Kidney epithelial cell (primary cell): Measurements from ENCODE around the gene TBXAS1. TPM values are rescaled to one million over a fixed set of nuclear protein-coding genes. Genes with fewer than 3 reads are reported as not detected.
A peak's percentile ranks its signal among the peaks of the same experiment; 100 is the strongest.

Experiments used
- DNase-seq: peaks from one replicate; pipeline ENCODE4 v3.0.0-alpha.2; 2010; ENCODE audit warnings: low read depth
- H3K27me3 ChIP-seq: 2 replicates; pipeline ENCODE4 v1.6.0; 2011; ENCODE audit warnings: low read length; ENCODE audit not compliant: control insufficient read depth, insufficient read depth
- H3K36me3 ChIP-seq: 2 replicates; pipeline ENCODE4 v1.5.1; 2011; ENCODE audit warnings: low read length; ENCODE audit not compliant: control insufficient read depth, insufficient read depth
- H3K4me3 ChIP-seq: 2 replicates; pipeline ENCODE4 v1.5.1; 2011; ENCODE audit warnings: low read depth, mild to moderate bottlenecking, control low read depth, low read length
- total RNA-seq: library from RNA; depleted of rRNA; stranded (reverse); fragments of >200 nt; gene quantifications from 2 replicates; pipeline ENCODE4 v1.2.3, GENCODE V29; 2015
- TF ChIP-seq, protein P1 (sequence below): IDR thresholded peaks from 2 replicates; pipeline ENCODE4 v1.5.1; 2011; ENCODE audit warnings: mild to moderate bottlenecking, moderate library complexity, low read length, control low read depth, inconsistent platforms; ENCODE audit not compliant: insufficient read depth, poor library complexity, severe bottlenecking

TBXAS1 gene
- total RNA-seq, 1 donor from 2014 or later = 7.8 TPM

- Histone ChIP-seq H3K27me3 (no peaks in the 10 kb centered on the region), H3K4me3 (no peak overlapping the region), H3K36me3 (no peaks in the 10 kb centered on the region)
- DNase-seq = no peak
- TF ChIP-seq, protein P1, sequence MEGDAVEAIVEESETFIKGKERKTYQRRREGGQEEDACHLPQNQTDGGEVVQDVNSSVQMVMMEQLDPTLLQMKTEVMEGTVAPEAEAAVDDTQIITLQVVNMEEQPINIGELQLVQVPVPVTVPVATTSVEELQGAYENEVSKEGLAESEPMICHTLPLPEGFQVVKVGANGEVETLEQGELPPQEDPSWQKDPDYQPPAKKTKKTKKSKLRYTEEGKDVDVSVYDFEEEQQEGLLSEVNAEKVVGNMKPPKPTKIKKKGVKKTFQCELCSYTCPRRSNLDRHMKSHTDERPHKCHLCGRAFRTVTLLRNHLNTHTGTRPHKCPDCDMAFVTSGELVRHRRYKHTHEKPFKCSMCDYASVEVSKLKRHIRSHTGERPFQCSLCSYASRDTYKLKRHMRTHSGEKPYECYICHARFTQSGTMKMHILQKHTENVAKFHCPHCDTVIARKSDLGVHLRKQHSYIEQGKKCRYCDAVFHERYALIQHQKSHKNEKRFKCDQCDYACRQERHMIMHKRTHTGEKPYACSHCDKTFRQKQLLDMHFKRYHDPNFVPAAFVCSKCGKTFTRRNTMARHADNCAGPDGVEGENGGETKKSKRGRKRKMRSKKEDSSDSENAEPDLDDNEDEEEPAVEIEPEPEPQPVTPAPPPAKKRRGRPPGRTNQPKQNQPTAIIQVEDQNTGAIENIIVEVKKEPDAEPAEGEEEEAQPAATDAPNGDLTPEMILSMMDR = no peak
Observed at GRCh38 chr7:139999516-139999915, 170.5 kb downstream of the TBXAS1 start.

DNA sequence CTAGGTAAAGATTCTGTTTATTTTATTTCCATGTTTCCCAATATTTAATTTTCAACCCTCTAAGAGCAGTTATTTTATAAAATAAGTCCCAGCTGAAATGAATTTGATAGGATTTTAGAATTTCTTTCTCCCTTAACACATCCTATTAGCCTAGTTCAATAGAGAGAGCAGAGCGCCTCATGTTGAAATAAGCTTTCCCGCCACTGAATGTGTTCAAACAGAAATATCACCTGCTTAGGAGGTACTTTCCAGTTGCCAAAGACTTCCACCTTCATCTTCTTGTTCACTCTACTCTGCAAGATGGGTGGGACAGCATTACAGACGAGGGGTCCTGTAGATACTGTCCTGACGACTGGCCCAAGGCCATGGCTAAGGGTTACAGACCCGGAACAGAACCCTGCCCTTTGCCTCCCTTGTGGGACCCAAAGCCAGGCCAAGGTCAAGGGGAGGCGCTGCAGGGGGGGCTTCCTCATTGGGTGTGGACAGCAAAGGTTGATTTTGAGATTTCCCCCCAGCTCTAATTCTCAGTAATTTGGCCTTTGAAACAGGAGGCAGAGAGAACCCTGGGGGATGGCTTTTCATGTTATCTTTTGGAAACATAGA lies 171.7 kb downstream of the TBXAS1 start:
- DNase-seq = no peak
- peaks cover 1% of the 10 kb centered on the region for H3K36me3 ChIP-seq
- no peak overlapping the region for H3K4me3 ChIP-seq
- H3K27me3 ChIP-seq = no peaks in the 10 kb centered on the region
- TF ChIP-seq, protein P1 = no peak

- H3K4me3 ChIP-seq = no peak overlapping the region
- H3K27me3 ChIP-seq = no peaks in the 10 kb centered on the region
- TF ChIP-seq, protein P1 = peak; percentile 55
- no peak for DNase-seq
- peaks cover 1% of the 10 kb centered on the region for H3K36me3 ChIP-seq
Observed at GRCh38 chr7:140003913-140004382, 174.9 kb downstream of the TBXAS1 start.

DNA sequence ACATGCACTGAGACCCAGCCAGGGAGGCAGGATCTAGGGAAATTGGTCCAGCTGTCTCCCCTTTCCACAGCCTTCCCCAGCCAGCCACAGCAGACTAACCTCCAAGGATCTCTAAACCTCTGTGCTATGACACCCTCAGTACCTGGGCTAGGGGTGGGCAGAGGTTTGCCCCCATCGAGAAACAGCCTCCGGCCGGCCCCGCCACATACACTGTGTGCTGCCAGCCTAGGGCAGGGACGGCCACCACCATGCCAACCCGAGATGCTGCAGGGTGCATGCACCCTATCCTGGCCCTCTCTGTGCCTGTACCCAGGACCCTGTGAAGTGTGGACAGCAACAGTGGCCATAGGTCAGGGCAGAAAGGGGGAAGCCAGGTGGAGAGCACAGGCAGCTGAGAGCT lies 175.6 kb downstream of the TBXAS1 start:
- no peak for DNase-seq
- no peak overlapping the region for H3K4me3 ChIP-seq
- H3K27me3 ChIP-seq = no peaks in the 10 kb centered on the region
- TF ChIP-seq, protein P1 = no peak
- H3K36me3 ChIP-seq = peaks cover 1% of the 10 kb centered on the region

GRCh38 chr7:140005341-140005740 lies 176.3 kb downstream of the TBXAS1 start:
- TF ChIP-seq, protein P1 = no peak
- no peak for DNase-seq
- H3K27me3 ChIP-seq = no peaks in the 10 kb centered on the region
- H3K36me3 ChIP-seq = peaks cover 1% of the 10 kb centered on the region
- no peak overlapping the region for H3K4me3 ChIP-seq
